WTC11 (cell line): ENCODE data around the gene EMD. TPM values are rescaled to one million over a fixed set of nuclear protein-coding genes. Genes with fewer than 3 reads are reported as not detected.

ENCODE experiments used
- ATAC-seq: fragments of 200-7000 bp; cut with Tn5 transposase; 2 replicates; pipeline ENCODE4 v1.10.0; 2021; ENCODE audit warnings: mild to moderate bottlenecking, moderate library complexity
- CTCF ChIA-PET: fragments of 300-600 bp; sonication (Branson Sonifier 250); formaldehyde crosslinking; loops from one replicate; lab custom pipeline; 2021; ENCODE audit warnings: antibody characterized with exemption; lab: Charles Lee
- POLR2A ChIA-PET: fragments of 350-600 bp; sonication (Branson Sonifier 250); formaldehyde crosslinking; loops from one replicate; lab custom pipeline; 2021; ENCODE audit warnings: antibody characterized with exemption; lab: Charles Lee
- DNase-seq: peaks from one replicate; pipeline ENCODE4 v3.0.0; 2021; ENCODE audit warnings: low spot score
- H3K27ac Mint-ChIP-seq: 2 replicates; pipeline ENCODE4 v1.8.0; 2021; ENCODE audit warnings: mixed read lengths
- H3K27me3 Mint-ChIP-seq: 2 replicates; pipeline ENCODE4 v1.8.0; 2021; ENCODE audit warnings: low read depth, mild to moderate bottlenecking, moderate library complexity, mixed read lengths
- H3K36me3 Mint-ChIP-seq: 2 replicates; pipeline ENCODE4 v1.8.0; 2021; ENCODE audit warnings: mixed read lengths
- H3K4me1 Mint-ChIP-seq: 2 replicates; pipeline ENCODE4 v1.8.0; 2022; ENCODE audit warnings: mixed read lengths
- H3K4me3 Mint-ChIP-seq: 2 replicates; pipeline ENCODE4 v1.8.0; 2021; ENCODE audit warnings: mild to moderate bottlenecking, moderate library complexity, mixed read lengths
- H3K9me3 Mint-ChIP-seq: 2 replicates; pipeline ENCODE4 v1.8.0; 2021; ENCODE audit warnings: mixed read lengths
- ELF4 ChIP-seq: sonication (generic); formaldehyde crosslinking; IDR thresholded peaks from 2 replicates; pipeline ENCODE4 v1.8.1; 2022; ENCODE audit warnings: low read depth, mild to moderate bottlenecking, moderate library complexity, missing genetic modification reagents
- ETV6 ChIP-seq: sonication (generic); formaldehyde crosslinking; IDR thresholded peaks from 2 replicates; pipeline ENCODE4 v1.8.1; 2022; ENCODE audit warnings: mild to moderate bottlenecking, missing genetic modification reagents
- FOXJ3 ChIP-seq: sonication (generic); formaldehyde crosslinking; IDR thresholded peaks from 2 replicates; pipeline ENCODE4 v1.9.0; 2021; ENCODE audit warnings: missing genetic modification reagents, mild to moderate bottlenecking, borderline replicate concordance
- HMGXB4 ChIP-seq: sonication (generic); formaldehyde crosslinking; IDR thresholded peaks from 2 replicates; pipeline ENCODE4 v1.8.1; 2023; ENCODE audit warnings: mild to moderate bottlenecking, moderate library complexity, missing genetic modification reagents
- MYBL2 ChIP-seq: sonication (generic); formaldehyde crosslinking; IDR thresholded peaks from 2 replicates; pipeline ENCODE4 v1.8.1; 2023; ENCODE audit warnings: mild to moderate bottlenecking, moderate library complexity, missing genetic modification reagents
- NFYB ChIP-seq: sonication (generic); formaldehyde crosslinking; conservative IDR thresholded peaks from 2 replicates; pipeline ENCODE4 v1.8.0; 2022; ENCODE audit warnings: low read depth, missing genetic modification reagents
- OVOL2 ChIP-seq: fragments of 250-450 bp; sonication (Bioruptor Pico); IDR thresholded peaks from 2 replicates; pipeline ENCODE4 v1.9.0; 2021; ENCODE audit warnings: mild to moderate bottlenecking, borderline replicate concordance
- TEAD1 ChIP-seq: sonication (generic); formaldehyde crosslinking; IDR thresholded peaks from 2 replicates; pipeline ENCODE4 v1.8.0; 2022; ENCODE audit warnings: mild to moderate bottlenecking, missing genetic modification reagents
- ZNF317 ChIP-seq: sonication (generic); formaldehyde crosslinking; IDR thresholded peaks from 2 replicates; pipeline ENCODE4 v1.8.1; 2023; ENCODE audit warnings: low read depth, mild to moderate bottlenecking, moderate library complexity, missing genetic modification reagents, borderline replicate concordance
- total RNA-seq: library from RNA; stranded (reverse); gene quantifications from 3 replicates; pipeline ENCODE4 v1.2.3, GENCODE V29; 2021
- TF ChIP-seq, protein P1 (sequence below): sonication (generic); formaldehyde crosslinking; IDR thresholded peaks from 2 replicates; pipeline ENCODE4 v1.8.1; 2023; ENCODE audit warnings: mild to moderate bottlenecking, missing genetic modification reagents, moderate library complexity
- TF ChIP-seq, protein P2 (sequence below): fragments of 200-600 bp; IDR thresholded peaks from 2 replicates; pipeline ENCODE4 v1.8.0; 2022; ENCODE audit warnings: antibody characterized with exemption
- TF ChIP-seq, protein P3 (sequence below): sonication (generic); formaldehyde crosslinking; IDR thresholded peaks from 2 replicates; pipeline ENCODE4 v1.8.0; 2022; ENCODE audit warnings: missing genetic modification reagents
- TF ChIP-seq, protein P4 (sequence below): sonication (generic); formaldehyde crosslinking; IDR thresholded peaks from 2 replicates; pipeline ENCODE4 v1.8.0; 2022; ENCODE audit warnings: mild to moderate bottlenecking, missing genetic modification reagents

Gene EMD
- total RNA-seq, 1 experiment from 2014 or later = 78.3 TPM

DNA sequence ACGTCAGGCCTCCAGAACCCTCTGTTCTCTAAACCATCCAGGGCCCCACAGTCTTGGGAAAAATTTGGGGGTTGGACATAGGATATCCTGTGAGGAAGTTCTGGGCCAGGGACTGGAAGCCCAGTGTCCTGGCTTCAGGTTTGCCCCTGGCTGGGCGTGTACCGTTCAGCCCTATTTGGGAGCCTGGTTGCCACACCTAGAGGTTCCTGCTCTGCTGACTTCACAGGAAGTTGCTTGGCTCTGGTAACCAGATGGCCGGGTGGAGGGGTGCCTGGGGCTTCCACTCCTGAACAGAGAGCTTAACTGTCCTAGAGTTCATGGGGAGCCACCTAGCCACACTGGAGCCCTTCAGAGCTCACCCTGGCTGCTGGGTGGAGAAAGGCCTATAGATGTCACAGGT, 33.4 kb downstream of the EMD start (continued):
- TF ChIP-seq, protein P1, sequence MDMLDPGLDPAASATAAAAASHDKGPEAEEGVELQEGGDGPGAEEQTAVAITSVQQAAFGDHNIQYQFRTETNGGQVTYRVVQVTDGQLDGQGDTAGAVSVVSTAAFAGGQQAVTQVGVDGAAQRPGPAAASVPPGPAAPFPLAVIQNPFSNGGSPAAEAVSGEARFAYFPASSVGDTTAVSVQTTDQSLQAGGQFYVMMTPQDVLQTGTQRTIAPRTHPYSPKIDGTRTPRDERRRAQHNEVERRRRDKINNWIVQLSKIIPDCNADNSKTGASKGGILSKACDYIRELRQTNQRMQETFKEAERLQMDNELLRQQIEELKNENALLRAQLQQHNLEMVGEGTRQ (CRISPR knock-in tag) = no peak
- TF ChIP-seq NFYB = no peak
- TF ChIP-seq, protein P2, sequence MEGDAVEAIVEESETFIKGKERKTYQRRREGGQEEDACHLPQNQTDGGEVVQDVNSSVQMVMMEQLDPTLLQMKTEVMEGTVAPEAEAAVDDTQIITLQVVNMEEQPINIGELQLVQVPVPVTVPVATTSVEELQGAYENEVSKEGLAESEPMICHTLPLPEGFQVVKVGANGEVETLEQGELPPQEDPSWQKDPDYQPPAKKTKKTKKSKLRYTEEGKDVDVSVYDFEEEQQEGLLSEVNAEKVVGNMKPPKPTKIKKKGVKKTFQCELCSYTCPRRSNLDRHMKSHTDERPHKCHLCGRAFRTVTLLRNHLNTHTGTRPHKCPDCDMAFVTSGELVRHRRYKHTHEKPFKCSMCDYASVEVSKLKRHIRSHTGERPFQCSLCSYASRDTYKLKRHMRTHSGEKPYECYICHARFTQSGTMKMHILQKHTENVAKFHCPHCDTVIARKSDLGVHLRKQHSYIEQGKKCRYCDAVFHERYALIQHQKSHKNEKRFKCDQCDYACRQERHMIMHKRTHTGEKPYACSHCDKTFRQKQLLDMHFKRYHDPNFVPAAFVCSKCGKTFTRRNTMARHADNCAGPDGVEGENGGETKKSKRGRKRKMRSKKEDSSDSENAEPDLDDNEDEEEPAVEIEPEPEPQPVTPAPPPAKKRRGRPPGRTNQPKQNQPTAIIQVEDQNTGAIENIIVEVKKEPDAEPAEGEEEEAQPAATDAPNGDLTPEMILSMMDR = no peak
- TF ChIP-seq ELF4 (CRISPR knock-in tag) = no peak
- TF ChIP-seq FOXJ3 (CRISPR knock-in tag) = no peak
- TF ChIP-seq MYBL2 (CRISPR knock-in tag) = no peak
- no peak for TF ChIP-seq OVOL2 (CRISPR knock-in tag)
- TF ChIP-seq TEAD1 (CRISPR knock-in tag) = no peak
- TF ChIP-seq, all 79 proteins: peak for 0

DNA sequence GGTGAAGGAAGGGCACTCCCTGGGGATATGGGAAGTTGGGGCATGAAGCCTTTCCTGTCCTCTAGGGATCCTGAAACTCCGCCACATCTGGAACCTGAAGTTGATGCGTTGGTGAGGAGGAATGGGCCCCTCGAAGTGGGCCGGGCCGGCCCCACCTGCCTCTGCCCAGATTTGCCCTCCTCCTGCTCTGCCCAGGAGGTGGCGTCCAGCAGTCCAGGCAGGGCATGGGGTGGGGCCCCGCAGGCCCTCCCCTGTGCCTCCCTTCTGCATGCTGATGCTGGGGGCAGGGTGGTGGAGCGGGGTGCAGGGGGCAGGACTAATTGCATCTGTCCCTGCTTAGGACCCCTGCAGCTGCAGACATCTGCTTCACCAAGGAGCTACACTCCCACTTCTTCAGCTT, 34.0 kb downstream of the EMD start:
- H3K27ac Mint-ChIP-seq = no peak overlapping the region

GRCh38 chrX:154417157-154417556, 38.1 kb downstream of the EMD start:
- CTCF ChIA-PET = no interaction called here
- Mint-ChIP-seq H3K27ac (no peak overlapping the region), H3K27me3 (no peaks in the 10 kb centered on the region), H3K4me1 (no peaks in the 10 kb centered on the region), H3K4me3 (no peak overlapping the region), H3K36me3 (peaks cover 2% of the 10 kb centered on the region; the same call in 1 of the 2 replicates), H3K9me3 (no peaks in the 10 kb centered on the region)
- POLR2A ChIA-PET = no interaction called here
- ATAC-seq (no peak), DNase-seq (no peak)
- no peak for TF ChIP-seq MYBL2 (CRISPR knock-in tag)
- no peak for TF ChIP-seq ZNF317 (CRISPR knock-in tag)
- TF ChIP-seq, protein P3, sequence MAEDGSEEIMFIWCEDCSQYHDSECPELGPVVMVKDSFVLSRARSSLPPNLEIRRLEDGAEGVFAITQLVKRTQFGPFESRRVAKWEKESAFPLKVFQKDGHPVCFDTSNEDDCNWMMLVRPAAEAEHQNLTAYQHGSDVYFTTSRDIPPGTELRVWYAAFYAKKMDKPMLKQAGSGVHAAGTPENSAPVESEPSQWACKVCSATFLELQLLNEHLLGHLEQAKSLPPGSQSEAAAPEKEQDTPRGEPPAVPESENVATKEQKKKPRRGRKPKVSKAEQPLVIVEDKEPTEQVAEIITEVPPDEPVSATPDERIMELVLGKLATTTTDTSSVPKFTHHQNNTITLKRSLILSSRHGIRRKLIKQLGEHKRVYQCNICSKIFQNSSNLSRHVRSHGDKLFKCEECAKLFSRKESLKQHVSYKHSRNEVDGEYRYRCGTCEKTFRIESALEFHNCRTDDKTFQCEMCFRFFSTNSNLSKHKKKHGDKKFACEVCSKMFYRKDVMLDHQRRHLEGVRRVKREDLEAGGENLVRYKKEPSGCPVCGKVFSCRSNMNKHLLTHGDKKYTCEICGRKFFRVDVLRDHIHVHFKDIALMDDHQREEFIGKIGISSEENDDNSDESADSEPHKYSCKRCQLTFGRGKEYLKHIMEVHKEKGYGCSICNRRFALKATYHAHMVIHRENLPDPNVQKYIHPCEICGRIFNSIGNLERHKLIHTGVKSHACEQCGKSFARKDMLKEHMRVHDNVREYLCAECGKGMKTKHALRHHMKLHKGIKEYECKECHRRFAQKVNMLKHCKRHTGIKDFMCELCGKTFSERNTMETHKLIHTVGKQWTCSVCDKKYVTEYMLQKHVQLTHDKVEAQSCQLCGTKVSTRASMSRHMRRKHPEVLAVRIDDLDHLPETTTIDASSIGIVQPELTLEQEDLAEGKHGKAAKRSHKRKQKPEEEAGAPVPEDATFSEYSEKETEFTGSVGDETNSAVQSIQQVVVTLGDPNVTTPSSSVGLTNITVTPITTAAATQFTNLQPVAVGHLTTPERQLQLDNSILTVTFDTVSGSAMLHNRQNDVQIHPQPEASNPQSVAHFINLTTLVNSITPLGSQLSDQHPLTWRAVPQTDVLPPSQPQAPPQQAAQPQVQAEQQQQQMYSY (CRISPR knock-in tag) = no peak
- no peak for TF ChIP-seq ETV6

More for the DNA sequence above, 34.0 kb downstream of the EMD start:
- H3K4me1 Mint-ChIP-seq = peaks cover 12% of the 10 kb centered on the region
- no peaks in the 10 kb centered on the region for H3K27me3 Mint-ChIP-seq
- ATAC-seq (no peak), DNase-seq (no peak)
- ChIA-PET CTCF (no interaction called here), POLR2A (no interaction called here)
- no peaks in the 10 kb centered on the region for H3K9me3 Mint-ChIP-seq
- no peak overlapping the region for H3K4me3 Mint-ChIP-seq
- no peak for TF ChIP-seq HMGXB4 (CRISPR knock-in tag)
- TF ChIP-seq, protein P4, sequence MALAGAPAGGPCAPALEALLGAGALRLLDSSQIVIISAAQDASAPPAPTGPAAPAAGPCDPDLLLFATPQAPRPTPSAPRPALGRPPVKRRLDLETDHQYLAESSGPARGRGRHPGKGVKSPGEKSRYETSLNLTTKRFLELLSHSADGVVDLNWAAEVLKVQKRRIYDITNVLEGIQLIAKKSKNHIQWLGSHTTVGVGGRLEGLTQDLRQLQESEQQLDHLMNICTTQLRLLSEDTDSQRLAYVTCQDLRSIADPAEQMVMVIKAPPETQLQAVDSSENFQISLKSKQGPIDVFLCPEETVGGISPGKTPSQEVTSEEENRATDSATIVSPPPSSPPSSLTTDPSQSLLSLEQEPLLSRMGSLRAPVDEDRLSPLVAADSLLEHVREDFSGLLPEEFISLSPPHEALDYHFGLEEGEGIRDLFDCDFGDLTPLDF (CRISPR knock-in tag) = no peak
- peaks cover 2% of the 10 kb centered on the region; the same call in 1 of the 2 replicates for H3K36me3 Mint-ChIP-seq
